HG02623 (cell line): Measurements from ENCODE around the gene SIRPB2.
A peak's percentile ranks its signal among the peaks of the same experiment; 100 is the strongest.

Experiments used
- ATAC-seq: cut with Tn5 transposase; IDR thresholded peaks from one replicate; pipeline ENCODE4 v1.9.1; 2021; ENCODE audit warnings: moderate library complexity; ENCODE audit not compliant: unreplicated experiment

SIRPB2 gene

GRCh38 chr20:1472556-1473245 lies 18.5 kb downstream of the SIRPB2 start:
- no peak for ATAC-seq

GRCh38 chr20:1471242-1471641 lies 20.0 kb downstream of the SIRPB2 start:
- no peak for ATAC-seq

GRCh38 chr20:1469925-1470571 lies 21.2 kb downstream of the SIRPB2 start:
- no peak for ATAC-seq

- ATAC-seq = no peak
Measured at GRCh38 chr20:1469306-1469905, 21.8 kb downstream of the SIRPB2 start.

- no peak for ATAC-seq
Measured at GRCh38 chr20:1468117-1468624, 23.0 kb downstream of the SIRPB2 start.

GRCh38 chr20:1467355-1468116 lies 23.7 kb downstream of the SIRPB2 start:
- ATAC-seq = no peak

- ATAC-seq = no peak
Measured at GRCh38 chr20:1467082-1467354, 24.2 kb downstream of the SIRPB2 start.

GRCh38 chr20:1466211-1467081 lies 24.8 kb downstream of the SIRPB2 start, which contains the start of gene NSFL1C:
TSS of gene NSFL1C (minus strand) at chr20:1466849. CDS start at chr20:1466824, 25 bp downstream.
- ATAC-seq = peak; percentile 88

- ATAC-seq = no peak
Measured at GRCh38 chr20:1465470-1466210, 25.6 kb downstream of the SIRPB2 start.

GRCh38 chr20:1463971-1464570 lies 27.1 kb downstream of the SIRPB2 start:
- no peak for ATAC-seq

GRCh38 chr20:1462834-1463233 lies 28.4 kb downstream of the SIRPB2 start:
- ATAC-seq = no peak

GRCh38 chr20:1462001-1462400 lies 29.2 kb downstream of the SIRPB2 start:
- no peak for ATAC-seq

GRCh38 chr20:1460275-1460674 lies 30.9 kb downstream of the SIRPB2 start:
- ATAC-seq = no peak

GRCh38 chr20:1457992-1458391 lies 33.2 kb downstream of the SIRPB2 start:
- no peak for ATAC-seq

- no peak for ATAC-seq
Measured at GRCh38 chr20:1456300-1456699, 34.9 kb downstream of the SIRPB2 start.

GRCh38 chr20:1450926-1451491 lies 40.2 kb downstream of the SIRPB2 start:
- no peak for ATAC-seq

- ATAC-seq = no peak
Measured at GRCh38 chr20:1449370-1449769, 41.9 kb downstream of the SIRPB2 start.

GRCh38 chr20:1448081-1448620 lies 43.1 kb downstream of the SIRPB2 start:
- no peak for ATAC-seq

GRCh38 chr20:1446536-1446935 lies 44.7 kb downstream of the SIRPB2 start:
- ATAC-seq = no peak
